Stimulated activated CD8-positive, alpha-beta memory T cell treated with anti-CD3 and anti-CD28 coated beads, Interleukin-15, amount 100 ng/mL, for 4 hours (primary cell): ENCODE data around the gene FRMD4B.
"Not testable (repeated sequence)": the region's sequence is repeated elsewhere in the genome, so short reads cannot be mapped to it uniquely, and the experiment has no call there.

Experiments
- DNase-seq, 2 donors: peaks; one replicate each; pipeline ENCODE4 v3.0.0-alpha.2; 2020; ENCODE audit warnings: low read depth in 2 of 2

FRMD4B gene

DNA sequence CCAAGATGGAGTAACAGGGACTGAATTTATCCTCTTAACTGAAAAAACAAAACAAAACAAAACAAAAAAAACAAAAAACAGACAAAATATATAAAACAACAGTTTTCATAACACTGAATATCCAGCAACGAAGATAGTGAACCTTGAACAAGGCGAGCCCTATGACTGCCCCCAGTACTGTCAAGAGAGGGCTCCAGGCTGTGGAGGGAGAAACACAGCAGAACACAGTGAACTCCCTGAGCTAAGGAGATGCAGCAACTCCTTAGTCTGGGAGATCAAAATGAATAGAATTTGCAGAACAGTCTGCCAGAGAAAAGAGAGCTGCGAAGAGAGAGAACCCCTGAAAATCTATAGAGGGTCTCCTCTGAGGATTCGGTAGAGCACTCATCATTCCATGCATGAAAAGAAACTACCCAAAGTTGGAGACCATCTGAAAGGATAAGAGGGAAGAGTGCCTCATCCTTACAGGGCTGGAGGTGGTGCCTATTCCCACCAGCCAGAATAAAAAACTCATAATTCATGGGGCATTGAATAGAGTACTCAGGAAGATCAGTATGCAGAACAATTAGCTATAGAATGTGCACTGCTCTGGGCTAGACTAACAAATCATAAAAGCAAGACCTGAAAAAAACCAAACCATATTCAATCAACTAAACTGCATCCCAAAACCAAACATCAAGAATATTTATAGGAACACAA is 101.8 kb downstream of the FRMD4B start:
- no peak for DNase-seq

DNA sequence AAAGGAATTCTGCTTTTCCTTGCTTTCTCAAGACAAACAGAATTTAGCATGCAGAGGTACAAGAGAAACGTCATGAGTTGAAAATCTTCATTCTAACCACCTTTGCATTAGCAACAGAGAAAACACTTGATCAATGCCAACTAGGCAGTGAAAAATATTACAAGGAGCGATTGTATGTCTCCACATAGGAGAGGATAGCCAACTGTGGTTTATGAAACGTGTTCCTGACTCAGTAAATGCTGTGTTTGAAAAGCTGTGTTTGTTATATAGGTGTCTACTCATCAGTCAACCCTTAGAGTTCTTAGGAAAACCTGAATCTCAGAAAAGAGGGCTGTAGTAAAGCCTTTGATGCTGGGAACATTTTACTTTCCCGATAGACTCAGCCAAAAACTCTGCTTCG is 102.4 kb downstream of the FRMD4B start:
- no peak for DNase-seq

- peak; percentile 38 to 59 for DNase-seq
These were observed 103.7 kb downstream of the FRMD4B start for GRCh38 chr3:69282181-69282580.

GRCh38 chr3:69277403-69277802 is 108.5 kb downstream of the FRMD4B start:
- not testable (repeated sequence) for DNase-seq

DNA sequence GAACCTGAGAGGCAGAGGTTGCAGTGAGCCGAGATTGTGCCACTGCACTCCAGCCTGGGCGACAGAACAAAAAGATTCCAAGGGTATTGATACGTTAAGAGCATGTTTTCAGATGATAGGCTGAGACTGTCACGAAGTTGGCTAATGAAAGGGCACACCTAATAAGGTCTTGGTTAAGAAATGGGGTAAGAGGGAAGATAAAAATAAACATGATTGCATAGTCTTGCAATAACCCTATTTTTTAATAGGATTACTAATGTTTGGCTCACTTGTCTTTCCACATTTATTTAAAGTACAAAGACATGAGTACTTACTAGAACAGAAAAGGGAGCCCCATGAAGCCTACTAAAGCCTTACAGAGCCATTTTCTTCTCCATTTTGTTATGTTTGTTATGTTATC is 109.0 kb downstream of the FRMD4B start:
- DNase-seq, result no peak

DNA sequence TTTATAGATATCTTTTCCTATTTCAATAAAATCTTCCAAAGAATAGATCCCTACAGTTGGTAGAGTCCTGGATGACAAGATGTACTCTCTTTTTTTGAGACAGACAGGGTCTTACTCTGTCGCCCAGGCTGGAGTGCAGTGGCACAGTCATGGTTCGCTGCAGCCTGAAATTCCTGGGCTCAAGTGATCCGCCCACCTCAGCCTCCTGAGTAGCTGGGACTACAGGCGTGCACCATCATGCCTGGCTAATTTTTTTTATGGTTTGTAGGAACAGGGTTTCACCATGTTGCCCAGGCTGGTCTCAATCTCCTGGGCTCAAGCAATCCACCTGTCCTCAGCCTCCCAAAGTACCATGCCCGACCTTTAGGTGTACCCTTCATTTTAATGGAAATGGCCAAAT is 109.7 kb downstream of the FRMD4B start:
- DNase-seq, result not testable (repeated sequence)

DNA sequence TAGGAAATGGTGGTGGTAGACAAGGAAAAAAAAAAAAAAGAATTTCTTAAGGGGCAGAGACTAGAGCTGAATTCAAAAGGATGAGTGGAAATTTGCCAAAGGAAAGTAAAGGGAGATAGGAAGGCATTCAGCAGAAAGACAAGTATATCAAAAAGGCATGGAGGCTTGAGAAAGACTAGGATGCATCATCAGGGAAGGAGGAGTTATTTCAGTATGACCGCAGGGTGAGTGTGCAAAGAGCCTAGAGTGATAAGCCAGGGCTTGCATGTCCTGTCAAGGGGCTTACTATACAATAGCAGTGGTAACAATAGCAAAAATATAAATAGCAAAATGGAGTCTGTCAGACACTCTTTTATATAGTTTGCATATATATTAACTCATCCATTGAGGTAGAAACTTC is 112.0 kb downstream of the FRMD4B start:
- no peak for DNase-seq

- no peak for DNase-seq
These were observed 113.3 kb downstream of the FRMD4B start for GRCh38 chr3:69272556-69272955.

DNA sequence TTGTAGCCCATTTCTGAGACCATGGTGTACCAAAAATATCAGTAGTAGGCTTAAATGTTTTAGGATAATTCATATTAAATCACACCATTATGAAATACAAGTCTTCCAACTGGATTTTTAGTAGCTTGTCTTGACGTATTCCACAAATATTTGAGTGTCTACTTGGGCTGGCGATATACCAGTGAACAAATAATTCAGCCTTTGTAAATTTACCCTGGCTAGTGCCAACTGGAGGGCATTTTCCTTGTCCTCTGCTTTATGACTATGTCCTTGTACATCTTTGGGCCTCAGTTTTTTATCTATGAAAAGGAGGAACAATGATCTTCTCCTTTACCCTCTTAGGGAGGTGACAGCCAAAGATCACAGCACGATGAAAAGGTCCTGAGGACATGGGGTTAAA is 114.8 kb downstream of the FRMD4B start:
- DNase-seq, result no peak

DNA sequence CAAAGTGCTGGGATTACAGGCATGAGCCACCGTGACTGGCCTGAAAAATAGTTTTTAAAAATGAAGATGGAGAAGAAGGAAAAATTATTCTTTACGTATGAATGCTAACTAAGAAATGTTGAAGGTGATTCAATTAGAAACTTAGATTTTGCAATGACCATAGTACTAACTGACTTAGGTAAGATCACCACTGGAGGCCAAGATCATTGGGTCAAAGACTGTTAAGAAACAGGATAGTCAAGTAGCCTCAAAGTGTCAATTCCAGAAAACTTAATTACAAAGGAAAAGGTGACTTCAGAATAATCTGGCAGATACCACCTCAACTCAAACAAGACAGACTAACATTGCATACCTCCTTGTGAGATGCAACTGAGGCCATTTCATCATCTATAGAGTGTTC is 119.3 kb downstream of the FRMD4B start:
- DNase-seq, result no peak

DNA sequence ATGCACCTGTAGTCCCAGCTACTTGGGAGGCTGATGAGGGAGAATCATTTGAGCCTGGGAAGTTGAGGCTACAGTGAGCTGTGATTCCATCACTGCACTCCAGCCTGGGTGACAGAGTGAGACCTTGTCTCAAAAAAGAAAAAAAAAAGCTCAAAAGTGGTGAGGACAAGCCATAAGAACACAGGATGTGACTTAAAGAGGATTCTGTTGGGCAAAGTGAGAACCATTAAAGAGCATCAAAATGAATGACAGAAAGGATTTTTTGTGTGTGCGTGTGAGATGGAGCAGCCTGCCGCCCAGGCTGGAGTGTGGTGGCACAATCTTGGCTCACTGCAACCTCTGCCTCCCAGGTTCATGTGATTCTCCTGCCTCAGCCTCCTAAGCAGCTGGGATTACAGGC is 119.8 kb downstream of the FRMD4B start:
- DNase-seq, result not testable (repeated sequence)

DNA sequence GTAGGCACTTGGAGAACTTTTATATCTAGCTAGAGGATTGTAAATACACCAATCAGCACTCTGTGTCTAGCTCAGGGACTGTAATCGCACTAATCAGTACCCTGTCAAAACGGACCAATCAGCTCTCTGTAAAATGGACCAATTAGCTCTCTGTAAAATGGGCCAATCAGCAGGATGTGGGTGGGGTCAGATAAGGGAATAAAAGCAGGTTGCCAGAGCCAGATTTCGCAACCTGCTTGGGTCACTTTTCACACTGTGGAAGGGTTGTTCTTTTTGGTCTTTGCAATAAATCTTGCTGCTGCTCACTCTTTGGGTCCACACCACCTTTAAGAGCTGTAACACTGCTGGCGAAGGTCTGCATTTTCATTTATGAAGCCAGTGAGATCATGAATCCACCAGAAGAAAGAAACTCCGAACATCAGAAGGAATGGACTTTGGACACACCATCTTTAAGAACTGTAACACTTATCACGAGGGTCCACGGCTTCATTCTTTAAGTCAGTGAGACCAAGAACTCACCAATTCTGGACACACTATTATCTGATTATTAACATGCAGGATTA is 125.0 kb downstream of the FRMD4B start:
- DNase-seq, result not testable (repeated sequence)

DNA sequence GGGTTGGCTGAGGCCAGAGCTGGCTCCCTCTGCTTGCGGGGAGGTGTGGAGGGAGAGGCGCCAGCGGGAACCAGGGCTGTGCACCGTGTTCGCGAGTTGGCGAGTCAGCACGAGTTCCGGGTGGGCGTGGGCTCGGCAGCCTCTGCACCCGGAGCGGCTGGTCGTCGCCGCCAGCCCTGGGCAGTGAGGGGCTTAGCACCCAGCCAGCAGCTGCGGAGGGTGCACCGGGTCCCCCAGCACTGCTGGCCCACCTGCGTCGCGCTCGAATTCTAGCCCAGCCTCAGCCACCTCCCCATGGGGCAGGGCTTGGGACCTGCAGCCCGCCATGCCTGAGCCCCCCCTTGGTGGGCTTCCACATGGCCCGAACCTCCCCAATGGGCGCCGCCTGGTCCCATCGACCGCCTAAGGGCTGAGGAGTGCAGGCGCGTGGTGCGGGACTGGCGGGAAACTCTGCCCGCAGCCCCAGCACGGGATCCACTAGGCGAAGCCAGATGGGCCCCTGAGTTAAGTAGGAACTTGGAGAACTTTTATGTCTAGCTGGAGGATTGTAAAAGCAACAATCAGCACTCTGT is 125.6 kb downstream of the FRMD4B start:
- DNase-seq, result no peak

DNA sequence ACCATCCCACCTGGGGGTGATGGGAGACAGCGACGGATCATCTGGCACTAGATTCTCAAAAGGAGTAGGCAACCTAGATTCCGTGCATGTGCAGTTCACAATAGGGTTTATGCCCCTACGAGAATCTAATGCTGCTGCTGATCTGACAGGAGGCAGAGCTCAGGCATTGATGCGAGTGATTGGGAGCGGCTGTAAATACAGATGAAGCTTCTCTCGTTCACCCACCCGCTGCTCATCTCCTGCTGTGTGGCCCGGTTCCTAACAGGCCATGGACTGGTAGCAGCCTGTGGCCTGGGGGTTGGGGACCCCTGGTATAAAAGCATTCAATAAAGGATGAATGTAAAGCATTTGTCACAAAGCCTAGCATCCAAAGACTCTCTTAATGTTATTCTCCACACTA is 126.8 kb downstream of the FRMD4B start:
- DNase-seq, result no peak

- no peak for DNase-seq
These were observed 130.0 kb downstream of the FRMD4B start for GRCh38 chr3:69255928-69256327.

DNA sequence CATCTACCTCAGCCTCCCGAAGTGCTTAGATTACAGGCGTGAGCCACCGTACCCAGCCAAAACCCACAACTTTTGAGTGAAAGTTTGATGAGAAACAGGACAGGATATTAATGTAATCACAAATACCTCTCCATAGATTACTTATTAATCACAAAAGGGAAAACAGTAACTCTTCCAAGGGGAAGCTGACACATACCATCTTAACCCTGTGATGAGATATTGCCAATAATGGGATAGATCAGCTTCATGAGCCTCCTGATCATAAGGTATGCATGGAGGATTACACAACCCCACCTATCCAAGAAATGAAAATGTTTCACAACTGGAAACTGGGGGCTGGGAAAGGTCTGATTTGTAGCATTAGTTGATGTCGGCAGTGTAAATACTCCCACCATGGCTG is 131.5 kb downstream of the FRMD4B start:
- no peak for DNase-seq

GRCh38 chr3:69252631-69253030 is 133.3 kb downstream of the FRMD4B start:
- no peak for DNase-seq

DNA sequence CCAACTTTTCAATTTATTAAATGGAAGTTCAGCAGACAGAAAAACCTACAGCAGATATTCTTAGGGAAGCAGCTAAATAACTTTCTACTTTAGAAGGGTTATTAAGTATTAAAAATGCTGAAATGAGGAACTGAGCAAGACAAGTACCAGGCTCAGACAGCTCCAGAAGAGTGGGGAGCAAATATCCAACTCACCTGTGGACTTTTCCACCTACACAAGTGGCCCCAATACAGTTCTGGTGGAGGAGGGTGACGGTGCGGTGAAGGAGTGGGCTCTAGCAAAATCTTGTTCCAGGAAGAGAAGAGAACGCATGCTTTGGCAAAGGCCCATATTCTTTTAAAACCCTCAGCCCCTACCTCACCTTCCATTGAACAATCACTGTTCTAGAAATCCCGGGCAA is 133.7 kb downstream of the FRMD4B start:
- no peak for DNase-seq

- DNase-seq, result no peak
These were observed 134.6 kb downstream of the FRMD4B start for GRCh38 chr3:69251078-69251805.

DNA sequence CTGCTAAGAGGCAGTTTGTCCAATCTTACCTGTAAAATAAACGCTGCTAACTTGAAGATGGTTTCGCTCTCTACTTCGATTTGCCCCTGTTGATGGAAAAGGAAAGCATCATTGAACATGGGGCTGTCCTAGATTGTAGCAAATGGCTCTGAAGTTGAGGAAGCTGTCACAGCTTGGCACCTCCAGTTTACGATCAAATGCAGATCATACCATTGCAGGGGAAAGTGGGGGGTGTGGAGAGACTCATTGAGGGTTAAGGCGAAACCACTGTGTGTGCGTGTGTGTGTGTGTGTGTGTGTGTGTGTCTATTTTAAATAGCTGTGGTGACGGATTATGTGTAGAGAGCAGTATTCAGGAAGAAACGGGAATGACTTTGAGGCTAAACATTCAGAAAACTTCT is 135.9 kb downstream of the FRMD4B start:
- DNase-seq, result peak in 1 of 2 donors; percentile 6

DNA sequence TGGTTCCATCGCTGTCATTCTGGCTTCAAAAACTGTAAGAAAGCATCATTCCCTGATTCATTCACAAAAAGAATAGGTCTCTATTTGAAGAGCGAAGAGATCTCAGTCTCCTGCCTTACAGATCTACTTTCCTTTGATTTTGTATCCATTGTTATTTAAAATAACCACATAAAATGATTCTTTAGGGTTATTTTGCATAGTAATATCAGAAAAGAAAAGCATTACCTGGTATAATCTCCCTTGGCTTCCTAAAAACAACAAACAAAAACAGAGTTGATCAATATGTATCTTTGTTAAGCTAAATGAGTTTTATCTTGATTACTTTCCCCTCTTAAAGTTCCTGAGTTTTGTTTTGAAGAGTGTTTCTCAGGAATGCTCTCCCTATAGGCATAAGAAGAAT is 136.9 kb downstream of the FRMD4B start:
- DNase-seq, result no peak

- DNase-seq, result no peak
These were observed 137.5 kb downstream of the FRMD4B start for GRCh38 chr3:69248436-69248835.

DNA sequence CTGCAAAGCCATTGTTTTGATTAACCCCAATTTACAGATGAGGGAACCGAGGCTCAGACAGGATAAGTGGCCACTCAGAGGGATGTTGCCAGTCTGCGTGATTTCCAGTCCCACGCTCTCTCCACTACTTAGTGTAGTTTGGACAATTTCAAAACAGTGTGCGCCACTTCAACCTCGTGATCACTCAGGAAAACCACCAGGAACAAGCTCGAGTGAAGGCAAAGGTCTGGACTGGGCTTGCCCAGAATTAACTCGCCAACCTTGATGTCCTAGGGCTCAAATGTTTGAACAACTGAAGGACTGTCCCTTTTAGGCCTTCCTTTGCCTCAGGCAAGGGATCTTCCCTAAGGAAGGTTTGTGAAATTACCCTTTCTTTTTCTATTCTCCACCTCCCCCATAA is 139.3 kb downstream of the FRMD4B start:
- DNase-seq, result no peak
